ENCODE data around the gene PHRF1.
"Not testable (repeated sequence)": the region's sequence is repeated elsewhere in the genome, so short reads cannot be mapped to it uniquely, and the experiment has no call there.

Gene PHRF1

DNA sequence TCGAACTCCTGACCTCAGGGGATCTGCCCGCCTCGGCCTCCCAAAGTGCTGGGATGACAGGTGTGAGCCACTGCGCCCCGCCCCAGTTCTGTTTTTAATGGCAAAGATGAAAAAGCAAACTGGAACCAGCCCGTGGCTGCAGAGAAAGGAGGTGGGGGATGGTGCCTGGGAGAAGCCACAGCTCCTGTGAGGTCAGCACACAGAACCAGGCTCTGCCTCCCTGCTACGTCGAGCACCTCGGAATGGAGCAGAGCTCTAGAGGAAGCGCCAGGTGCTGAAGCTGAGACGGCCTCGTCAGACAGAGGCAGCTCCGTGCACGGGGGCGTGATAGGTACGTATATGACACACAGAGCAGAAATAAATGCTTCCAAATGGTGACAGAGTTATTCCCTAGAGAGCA lies 69.3 kb downstream of the PHRF1 start:
- no peak for DNase-seq (ENCODE audit: low read depth)
- no peak overlapping the region for H3K4me3 ChIP-seq (ENCODE audit: low read length)
- TF ChIP-seq, protein P1, sequence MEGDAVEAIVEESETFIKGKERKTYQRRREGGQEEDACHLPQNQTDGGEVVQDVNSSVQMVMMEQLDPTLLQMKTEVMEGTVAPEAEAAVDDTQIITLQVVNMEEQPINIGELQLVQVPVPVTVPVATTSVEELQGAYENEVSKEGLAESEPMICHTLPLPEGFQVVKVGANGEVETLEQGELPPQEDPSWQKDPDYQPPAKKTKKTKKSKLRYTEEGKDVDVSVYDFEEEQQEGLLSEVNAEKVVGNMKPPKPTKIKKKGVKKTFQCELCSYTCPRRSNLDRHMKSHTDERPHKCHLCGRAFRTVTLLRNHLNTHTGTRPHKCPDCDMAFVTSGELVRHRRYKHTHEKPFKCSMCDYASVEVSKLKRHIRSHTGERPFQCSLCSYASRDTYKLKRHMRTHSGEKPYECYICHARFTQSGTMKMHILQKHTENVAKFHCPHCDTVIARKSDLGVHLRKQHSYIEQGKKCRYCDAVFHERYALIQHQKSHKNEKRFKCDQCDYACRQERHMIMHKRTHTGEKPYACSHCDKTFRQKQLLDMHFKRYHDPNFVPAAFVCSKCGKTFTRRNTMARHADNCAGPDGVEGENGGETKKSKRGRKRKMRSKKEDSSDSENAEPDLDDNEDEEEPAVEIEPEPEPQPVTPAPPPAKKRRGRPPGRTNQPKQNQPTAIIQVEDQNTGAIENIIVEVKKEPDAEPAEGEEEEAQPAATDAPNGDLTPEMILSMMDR (IDR thresholded peaks at IDR 0.05; ENCODE audit: insufficient read depth, low read depth, low read length, missing control alignments): no peak

DNA sequence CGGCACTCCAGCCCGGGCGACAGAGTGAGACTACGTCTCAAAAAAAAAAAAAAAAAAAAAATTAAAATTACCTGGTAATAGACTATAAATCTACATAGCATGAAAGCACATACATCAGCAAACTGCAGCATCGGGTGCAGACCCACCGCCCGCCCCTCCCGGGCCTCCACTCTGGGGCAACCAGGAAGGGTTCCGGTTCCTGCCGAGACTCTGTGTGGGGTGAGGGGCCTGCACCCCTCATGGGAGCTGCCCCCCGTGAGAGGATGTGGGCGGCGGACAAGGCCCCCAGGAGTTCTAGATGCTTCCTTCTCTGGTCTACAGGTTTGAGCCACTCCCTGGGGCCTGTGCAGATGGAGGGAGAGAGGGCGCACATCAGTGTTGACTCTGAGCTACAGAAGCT lies 69.9 kb downstream of the PHRF1 start:
- no peak overlapping the region for H3K4me3 ChIP-seq (ENCODE audit: low read length)
- TF ChIP-seq, protein P1 (IDR thresholded peaks at IDR 0.05; ENCODE audit: insufficient read depth, low read depth, low read length, missing control alignments): no peak
- no peak for DNase-seq (ENCODE audit: low read depth)

DNA sequence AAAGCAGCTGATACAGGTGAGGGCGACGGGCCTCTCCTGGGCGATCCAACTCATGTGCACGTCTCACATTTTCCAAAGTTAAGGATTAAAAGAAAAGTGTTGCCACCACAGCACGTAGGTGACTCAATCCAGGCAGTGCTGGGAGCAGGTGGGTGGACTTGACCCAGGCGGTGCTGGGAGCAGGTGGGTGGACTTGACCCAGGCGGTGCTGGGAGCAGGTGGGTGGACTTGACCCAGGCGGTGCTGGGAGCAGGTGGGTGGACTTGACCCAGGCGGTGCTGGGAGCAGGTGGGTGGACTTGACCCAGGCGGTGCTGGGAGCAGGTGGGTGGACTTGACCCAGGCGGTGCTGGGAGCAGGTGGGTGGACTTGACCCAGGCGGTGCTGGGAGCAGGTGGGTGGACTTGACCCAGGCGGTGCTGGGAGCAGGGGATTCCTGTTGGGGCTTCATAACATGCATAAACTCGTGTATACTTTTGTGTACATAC lies 71.4 kb downstream of the PHRF1 start:
- H3K4me3 ChIP-seq (ENCODE audit: low read length); DNase-seq (ENCODE audit: low read depth): not testable (repeated sequence)

DNA sequence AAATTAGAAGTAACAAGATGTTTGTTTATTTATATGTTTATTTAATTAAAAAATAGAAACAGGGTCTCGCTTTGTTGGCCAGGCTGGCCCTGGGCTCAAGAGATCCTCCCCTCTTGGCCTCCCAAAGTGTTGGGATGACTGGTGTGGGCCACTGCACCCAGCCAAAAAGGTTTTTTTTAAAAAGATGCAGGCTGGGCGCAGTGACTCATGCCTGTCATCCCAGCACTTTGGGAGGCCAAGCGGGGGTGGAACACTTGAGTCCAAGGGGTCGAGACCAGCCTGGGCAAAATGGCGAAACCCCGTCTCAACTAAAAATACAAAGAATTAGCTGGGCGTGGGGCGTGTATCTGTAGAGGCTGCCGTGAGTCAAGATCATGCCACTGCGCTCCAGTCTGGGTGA lies 74.2 kb downstream of the PHRF1 start:
- TF ChIP-seq, protein P1 (IDR thresholded peaks at IDR 0.05; ENCODE audit: insufficient read depth, low read depth, low read length, missing control alignments): no peak
- H3K4me3 ChIP-seq (ENCODE audit: low read length): no peak overlapping the region
- no peak for DNase-seq (ENCODE audit: low read depth)

DNA sequence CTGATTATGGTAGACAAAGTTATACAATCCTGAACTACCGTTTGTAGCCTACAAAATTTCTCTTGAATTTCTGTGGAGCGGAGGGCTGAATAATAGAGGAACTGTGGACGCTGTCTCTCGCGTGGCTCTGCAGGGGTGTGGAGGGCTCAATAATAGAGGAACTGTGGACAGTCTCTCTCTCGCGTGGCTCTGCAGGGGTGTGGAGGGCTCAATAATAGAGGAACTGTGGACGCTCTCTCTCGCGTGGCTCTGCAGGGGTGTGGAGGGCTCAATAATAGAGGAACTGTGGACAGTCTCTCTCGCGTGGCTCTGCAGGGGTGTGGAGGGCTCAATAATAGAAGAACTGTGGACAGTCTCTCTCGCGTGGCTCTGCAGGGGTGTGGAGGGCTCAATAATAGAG lies 76.9 kb downstream of the PHRF1 start:
- H3K4me3 ChIP-seq (ENCODE audit: low read length): not testable (repeated sequence)

DNA sequence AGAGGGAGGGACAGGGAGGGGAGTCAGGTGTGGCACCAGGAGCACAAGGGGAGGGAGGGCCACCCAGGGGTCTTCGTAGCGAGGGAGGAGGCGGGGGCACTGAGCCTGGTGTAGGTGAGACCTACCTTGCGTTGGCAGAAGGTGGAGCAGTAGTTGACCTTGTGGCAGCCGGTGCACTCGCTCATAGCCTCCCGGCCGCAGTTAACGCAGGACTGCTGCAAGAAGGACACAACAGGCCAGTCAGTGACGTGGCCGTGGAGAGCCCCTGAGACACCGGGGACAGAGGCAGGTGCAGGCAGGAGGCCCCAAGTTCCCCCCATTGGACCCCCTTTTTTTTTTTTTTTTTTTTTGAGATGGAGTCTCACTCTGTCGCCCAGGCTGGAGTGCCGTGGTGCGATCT lies 77.6 kb downstream of the PHRF1 start:
- TF ChIP-seq, protein P1 (IDR thresholded peaks at IDR 0.05; ENCODE audit: insufficient read depth, low read depth, low read length, missing control alignments): no peak
- no peak overlapping the region for H3K4me3 ChIP-seq (ENCODE audit: low read length)
- no peak for DNase-seq (ENCODE audit: low read depth)

More for the DNA sequence above, 76.9 kb downstream of the PHRF1 start:
- DNase-seq (ENCODE audit: low read depth): not testable (repeated sequence)

DNA sequence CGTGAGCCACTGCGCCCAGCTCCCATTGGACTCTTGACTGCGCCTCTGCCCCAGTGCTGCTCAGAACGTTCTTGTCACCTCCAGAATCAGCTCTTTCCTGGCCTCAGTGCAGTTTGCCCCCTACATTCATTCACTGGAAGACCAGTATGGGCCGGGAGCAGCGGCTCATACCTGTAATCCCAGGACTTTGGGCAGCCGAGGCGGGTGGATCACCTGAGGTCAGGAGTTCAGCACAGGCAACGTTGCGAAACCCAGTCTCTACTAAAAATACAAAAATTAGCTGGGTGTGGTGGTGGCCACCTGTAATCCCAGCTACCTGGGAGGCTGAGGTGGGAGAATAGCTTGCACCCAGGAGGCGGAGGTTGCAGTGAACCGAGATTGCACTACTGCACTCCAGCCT lies 78.2 kb downstream of the PHRF1 start:
- H3K4me3 ChIP-seq (ENCODE audit: low read length); DNase-seq (ENCODE audit: low read depth): not testable (repeated sequence)

DNA sequence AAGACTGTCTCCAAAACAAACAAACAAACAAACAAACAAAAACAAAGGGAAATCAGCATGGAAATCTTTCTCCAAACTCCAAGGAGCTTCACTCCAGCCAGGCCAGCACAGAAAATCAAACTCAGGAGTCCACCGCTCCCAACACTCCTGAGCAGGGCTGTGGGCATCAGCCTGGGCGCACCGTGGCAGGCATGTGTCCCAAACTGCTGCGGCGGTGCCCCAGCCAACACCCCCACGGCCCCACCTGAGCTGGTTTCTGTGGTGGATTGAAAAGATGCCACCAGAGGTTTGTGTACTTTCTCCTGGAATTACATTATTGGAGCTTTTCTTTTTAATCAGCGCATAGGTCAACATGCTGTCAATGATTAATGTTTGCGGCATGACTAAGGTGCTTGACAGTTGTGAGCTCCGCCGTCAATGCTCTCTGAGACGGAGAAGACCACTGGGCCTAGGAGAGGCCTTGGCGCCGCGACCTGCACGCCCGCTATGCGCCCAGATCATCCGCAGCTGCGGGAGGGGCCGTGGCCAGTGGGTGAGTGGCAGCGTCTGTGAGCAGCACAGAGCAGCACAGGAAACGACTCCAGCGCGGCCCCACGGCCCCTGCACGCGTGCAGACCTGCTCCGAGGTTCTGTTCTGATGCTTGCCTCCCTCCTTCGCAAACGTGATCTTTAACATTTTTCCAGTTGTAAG lies 78.9 kb downstream of the PHRF1 start:
- DNase-seq (ENCODE audit: low read depth): no peak
- no peak overlapping the region for H3K4me3 ChIP-seq (ENCODE audit: low read length)
- TF ChIP-seq, protein P1 (IDR thresholded peaks at IDR 0.05; ENCODE audit: insufficient read depth, low read depth, low read length, missing control alignments): no peak

Measured in epithelial cell of esophagus (primary cell).